ENCODE data around the gene PRKAR2B. TPM values are rescaled to one million over a fixed set of nuclear protein-coding genes. Genes with fewer than 3 reads are reported as not detected.
"Not testable (repeated sequence)": the region's sequence is repeated elsewhere in the genome, so short reads cannot be mapped to it uniquely, and the experiment has no call there.

PRKAR2B gene
- total RNA-seq, 2 experiments from 2014 or later = 1.6 to 1.9 TPM

DNA sequence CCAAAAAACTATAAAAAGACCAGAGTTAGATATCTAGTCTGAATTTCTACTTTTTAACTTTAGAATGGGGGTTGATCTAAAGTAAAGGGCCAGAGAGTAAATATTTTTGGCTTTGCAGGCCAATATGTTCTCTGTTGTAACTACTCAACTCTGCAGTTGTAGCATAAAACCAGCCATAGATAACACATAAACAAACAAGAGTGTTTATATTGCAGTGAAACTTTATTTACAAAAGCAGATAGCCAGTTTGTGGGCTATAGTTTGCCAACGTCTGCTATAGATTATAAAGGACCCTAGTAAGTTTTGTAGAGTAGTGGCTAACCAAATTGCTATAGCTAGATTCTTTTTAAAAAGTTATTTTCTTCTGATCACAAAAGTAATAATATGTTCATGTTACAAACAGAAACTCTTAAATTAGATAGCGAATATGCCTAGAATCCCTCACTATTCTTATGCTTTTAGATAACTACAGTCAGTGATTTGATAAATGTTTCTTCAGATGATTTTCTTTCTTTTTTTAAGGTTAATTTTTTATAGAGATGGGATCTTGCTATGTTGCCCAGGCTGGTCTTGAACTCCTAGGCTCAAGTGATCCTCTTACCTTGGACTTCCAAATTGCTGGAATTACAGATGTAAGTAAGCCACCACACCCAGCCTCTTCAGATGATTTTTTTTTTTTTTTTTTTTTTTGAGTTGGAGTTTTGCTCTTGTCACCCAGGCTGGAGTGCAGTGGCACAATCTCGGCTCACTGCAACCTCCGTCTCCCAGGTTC, 100.7 kb downstream of the PRKAR2B start:
- Mint-ChIP-seq H3K27ac (no peak overlapping the region), H3K36me3 (ENCODE audit: low read depth) (no peaks in the 10 kb centered on the region), H3K4me1 (ENCODE audit: low read depth) (peaks cover 2% of the 10 kb centered on the region), H3K9me3 (ENCODE audit: insufficient read depth) (no peaks in the 10 kb centered on the region), H3K27me3 (ENCODE audit: low read depth) (no peaks in the 10 kb centered on the region), H3K4me3 (no peak overlapping the region)
- CTCF ChIA-PET = no interaction called here
- ATAC-seq = no peak
- POLR2A ChIA-PET = no interaction called here
- no peak for DNase-seq

DNA sequence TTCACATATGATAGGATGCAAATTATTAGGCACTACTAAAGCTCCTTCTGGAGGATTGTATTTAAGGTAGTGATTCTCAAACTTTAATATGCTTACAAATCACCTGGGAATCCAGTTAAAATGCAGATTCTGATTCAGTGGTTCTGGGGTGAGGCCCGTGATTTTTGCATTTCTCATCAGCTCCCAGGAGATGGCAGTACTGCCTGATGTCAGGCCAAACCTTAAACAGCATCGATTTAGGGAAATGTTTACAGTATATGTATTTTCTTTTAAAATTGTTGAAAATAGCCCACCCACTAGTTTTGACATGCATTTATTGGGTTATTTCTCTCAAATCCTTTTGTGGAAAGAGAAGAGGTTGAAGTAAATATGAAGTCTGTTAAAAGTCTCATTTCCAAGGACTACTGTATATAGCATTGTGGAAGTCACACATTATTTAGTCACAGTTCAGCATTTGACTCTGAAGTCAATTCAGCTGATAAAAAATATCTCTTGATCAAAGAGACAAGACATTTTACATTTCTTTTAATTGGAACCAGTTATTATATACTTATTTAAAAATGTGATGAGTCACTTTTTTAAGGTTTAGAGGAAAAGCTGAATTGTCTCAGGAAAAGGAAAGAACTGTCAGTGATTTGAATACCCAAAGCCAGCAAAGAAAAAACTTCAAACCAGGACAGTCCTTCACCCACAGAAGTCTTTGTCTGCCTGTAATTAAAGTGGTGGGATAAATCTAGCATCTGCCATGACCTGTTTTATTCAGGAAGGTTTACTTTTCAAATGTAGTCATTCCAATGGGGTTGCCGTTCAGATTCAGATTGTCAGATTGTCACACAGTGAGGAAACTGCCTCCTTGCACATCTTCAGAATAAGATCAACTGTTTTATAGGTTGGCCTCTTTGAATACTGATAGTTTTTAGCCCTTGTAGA, 103.2 kb downstream of the PRKAR2B start:
- Mint-ChIP-seq H3K27me3 (ENCODE audit: low read depth) (no peaks in the 10 kb centered on the region), H3K9me3 (ENCODE audit: insufficient read depth) (no peaks in the 10 kb centered on the region), H3K4me1 (ENCODE audit: low read depth) (peaks cover 2% of the 10 kb centered on the region), H3K36me3 (ENCODE audit: low read depth) (no peaks in the 10 kb centered on the region), H3K4me3 (no peak overlapping the region), H3K27ac (no peak overlapping the region)
- DNase-seq (peak; percentile 49), ATAC-seq (peak; percentile 77)
- ChIA-PET CTCF (interaction anchor here (0.7 to 7.6 kb wide), 36 partner anchors 9 to 595 kb away, joined by 3 to 81 read pairs (median 3); partner anchors contain the start of gene HBP1), POLR2A (interaction anchor here (1.4 to 1.6 kb wide), 2 partner anchors 21 kb away, joined by 5 read pairs; partner anchors contain the start of gene HBP1)

DNA sequence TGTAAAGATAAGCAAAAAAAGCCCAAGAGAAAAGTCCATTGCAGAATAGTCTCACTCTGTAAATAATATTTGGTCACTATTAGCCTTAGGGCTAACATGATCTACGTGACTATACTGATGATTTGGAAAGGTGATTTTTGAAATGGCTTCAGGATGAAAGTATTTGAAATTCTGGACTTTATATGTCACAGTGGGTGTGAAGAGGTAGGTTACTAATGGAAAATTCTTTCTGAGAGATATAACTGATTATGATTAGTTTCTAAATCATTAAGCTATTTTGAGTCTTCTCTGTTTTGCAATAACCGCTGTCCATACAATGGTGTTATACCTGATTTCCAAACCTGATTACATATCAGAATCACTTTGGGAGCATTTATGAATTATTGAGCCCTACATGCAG, 104.2 kb downstream of the PRKAR2B start:
- H3K9me3 Mint-ChIP-seq (ENCODE audit: insufficient read depth) = no peaks in the 10 kb centered on the region
- ATAC-seq = no peak
- H3K4me1 Mint-ChIP-seq (ENCODE audit: low read depth) = peaks cover 2% of the 10 kb centered on the region
- no peaks in the 10 kb centered on the region for H3K27me3 Mint-ChIP-seq (ENCODE audit: low read depth)
- H3K36me3 Mint-ChIP-seq (ENCODE audit: low read depth) = no peaks in the 10 kb centered on the region
- no peak overlapping the region for H3K4me3 Mint-ChIP-seq
- CTCF ChIA-PET = interaction anchor here (1.0 to 7.6 kb wide), 14 partner anchors 8 to 594 kb away, joined by 3 to 81 read pairs (median 4); no protein-coding TSS in a partner anchor
- DNase-seq = no peak
- no peak overlapping the region for H3K27ac Mint-ChIP-seq
- POLR2A ChIA-PET = interaction anchor here (1.6 kb wide), 1 partner anchor 20 kb away, joined by 5 read pairs; the partner anchor contains the start of gene HBP1

DNA sequence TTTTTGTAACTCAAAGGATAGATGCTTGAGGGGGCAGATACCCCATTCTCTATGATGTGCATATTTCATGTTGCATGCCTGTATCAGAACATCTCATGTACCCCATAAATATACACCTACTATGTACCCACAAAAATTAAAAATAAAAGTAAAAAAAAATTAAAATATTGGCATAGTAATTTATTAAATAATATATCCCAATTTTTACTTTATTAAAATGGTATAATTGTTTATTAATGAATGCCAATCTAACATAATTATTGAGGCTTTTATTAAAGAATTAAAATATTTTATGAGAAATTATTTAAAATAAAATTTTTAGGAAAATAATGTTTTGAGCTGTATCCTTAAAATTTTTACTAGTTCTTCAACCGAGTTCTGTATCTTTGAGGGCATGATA, 105.4 kb downstream of the PRKAR2B start:
- POLR2A ChIA-PET = no interaction called here
- H3K4me1 Mint-ChIP-seq (ENCODE audit: low read depth) = peaks cover 2% of the 10 kb centered on the region

DNA sequence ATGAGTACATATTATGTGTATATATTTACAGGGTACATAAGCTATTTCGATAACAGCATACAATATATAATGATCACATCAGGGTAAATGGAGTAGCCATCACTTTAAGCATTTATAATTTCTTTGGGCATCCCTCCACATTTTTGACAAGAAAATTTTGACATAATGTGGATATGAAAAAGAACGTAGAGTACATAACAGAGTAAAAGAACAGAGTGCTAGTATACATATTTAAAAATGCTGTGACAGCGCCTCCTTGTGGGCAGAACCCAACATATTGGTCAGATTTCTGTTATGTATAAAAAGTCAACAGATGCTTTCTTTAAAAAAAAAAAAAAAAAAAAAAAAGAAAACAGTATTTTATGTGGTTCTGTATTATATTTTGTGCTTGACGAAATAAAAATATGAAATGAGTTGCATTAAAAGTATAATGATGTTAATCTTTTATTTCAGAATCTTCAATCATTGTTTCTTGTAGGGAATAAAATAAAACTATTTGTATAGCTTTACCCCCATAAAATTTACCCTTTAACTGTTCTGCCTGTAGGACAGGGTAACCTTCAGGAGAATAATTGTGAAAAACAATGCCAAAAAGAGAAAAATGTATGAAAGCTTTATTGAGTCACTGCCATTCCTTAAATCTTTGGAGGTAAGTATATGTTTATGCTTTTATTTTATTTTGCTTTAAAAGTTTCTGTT, 106.0 kb downstream of the PRKAR2B start:
- H3K27ac Mint-ChIP-seq = no peak overlapping the region
- ChIA-PET CTCF (interaction anchor here (0.7 to 7.6 kb wide), 12 partner anchors 14 to 724 kb away, joined by 3 to 81 read pairs (median 5); partner anchors contain the start of gene HBP1), POLR2A (no interaction called here)
- no peaks in the 10 kb centered on the region for H3K27me3 Mint-ChIP-seq (ENCODE audit: low read depth)
- H3K4me1 Mint-ChIP-seq (ENCODE audit: low read depth) = peaks cover 2% of the 10 kb centered on the region
- H3K9me3 Mint-ChIP-seq (ENCODE audit: insufficient read depth) = no peaks in the 10 kb centered on the region
- ATAC-seq (peak; percentile 75), DNase-seq (peak; percentile 87)
- no peaks in the 10 kb centered on the region for H3K36me3 Mint-ChIP-seq (ENCODE audit: low read depth)
- H3K4me3 Mint-ChIP-seq = no peak overlapping the region

More for the DNA sequence above, 105.4 kb downstream of the PRKAR2B start:
- CTCF ChIA-PET = interaction anchor here (0.7 to 7.6 kb wide), 11 partner anchors 11 to 725 kb away, joined by 3 to 81 read pairs (median 5); partner anchors contain the start of gene HBP1
- no peak for DNase-seq
- Mint-ChIP-seq H3K4me3 (no peak overlapping the region), H3K9me3 (ENCODE audit: insufficient read depth) (no peaks in the 10 kb centered on the region), H3K27ac (no peak overlapping the region), H3K36me3 (ENCODE audit: low read depth) (no peaks in the 10 kb centered on the region), H3K27me3 (ENCODE audit: low read depth) (no peaks in the 10 kb centered on the region)
- no peak for ATAC-seq

DNA sequence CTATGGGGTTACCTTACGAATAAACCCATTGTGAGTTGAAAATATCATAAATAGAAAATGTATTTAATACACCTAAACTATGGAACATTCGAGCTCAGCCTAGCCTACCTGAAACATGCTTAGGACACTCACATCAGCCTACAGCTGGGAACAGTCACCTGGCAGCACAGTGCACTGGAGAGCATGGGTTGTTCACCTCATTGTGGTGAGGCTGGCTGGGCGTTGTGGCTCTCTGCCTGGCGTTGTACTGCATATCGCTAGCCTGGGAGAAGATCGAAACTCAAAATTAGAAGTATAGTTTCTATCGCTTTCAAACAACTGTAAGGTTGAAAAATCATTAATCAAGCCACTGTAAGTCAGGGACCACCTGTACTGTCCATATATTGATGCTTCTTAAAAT, 107.0 kb downstream of the PRKAR2B start:
- CTCF ChIA-PET = interaction anchor here (0.8 to 7.6 kb wide), 4 partner anchors 17 to 360 kb away, joined by 3 to 81 read pairs (median 4); partner anchors contain the start of gene HBP1

DNA sequence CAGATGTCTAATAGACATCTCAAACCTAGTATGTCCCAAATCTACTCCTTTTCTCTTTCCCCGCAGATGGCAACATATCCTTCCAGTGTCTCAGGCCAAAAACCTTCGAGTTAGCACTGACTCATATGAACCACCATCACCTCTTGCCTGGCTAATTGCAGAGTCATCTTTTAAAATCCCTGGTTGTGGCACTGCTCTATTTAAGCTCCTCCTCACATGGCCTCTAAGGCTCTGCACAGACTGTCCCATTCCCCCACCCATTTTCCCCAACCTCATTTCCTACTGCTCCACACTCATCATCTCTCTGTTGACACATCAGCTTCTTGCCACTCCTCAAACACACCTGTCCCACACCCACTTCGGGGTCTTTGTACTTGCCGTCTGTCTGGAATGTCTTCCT, 107.5 kb downstream of the PRKAR2B start:
- no peaks in the 10 kb centered on the region for H3K9me3 Mint-ChIP-seq (ENCODE audit: insufficient read depth)
- no peaks in the 10 kb centered on the region for H3K36me3 Mint-ChIP-seq (ENCODE audit: low read depth)
- H3K27me3 Mint-ChIP-seq (ENCODE audit: low read depth) = no peaks in the 10 kb centered on the region
- ATAC-seq (no peak), DNase-seq (no peak)
- peaks cover 2% of the 10 kb centered on the region for H3K4me1 Mint-ChIP-seq (ENCODE audit: low read depth)
- no peak overlapping the region for H3K27ac Mint-ChIP-seq
- H3K4me3 Mint-ChIP-seq = no peak overlapping the region
- ChIA-PET POLR2A (interaction anchor here (0.8 kb wide), 1 partner anchor 17 kb away, joined by 5 read pairs; the partner anchor contains the start of gene HBP1), CTCF (interaction anchor here (1.0 to 7.6 kb wide), 5 partner anchors 16 to 357 kb away, joined by 3 to 81 read pairs (median 5); partner anchors contain the start of gene HBP1)

More for the DNA sequence above, 107.0 kb downstream of the PRKAR2B start:
- no peaks in the 10 kb centered on the region for H3K36me3 Mint-ChIP-seq (ENCODE audit: low read depth)
- no peak overlapping the region for H3K4me3 Mint-ChIP-seq
- H3K4me1 Mint-ChIP-seq (ENCODE audit: low read depth) = peaks cover 2% of the 10 kb centered on the region
- ATAC-seq = no peak
- no peaks in the 10 kb centered on the region for H3K27me3 Mint-ChIP-seq (ENCODE audit: low read depth)
- no peak for DNase-seq
- H3K27ac Mint-ChIP-seq = no peak overlapping the region
- no peaks in the 10 kb centered on the region for H3K9me3 Mint-ChIP-seq (ENCODE audit: insufficient read depth)
- POLR2A ChIA-PET = interaction anchor here (0.8 kb wide), 1 partner anchor 18 kb away, joined by 5 read pairs; the partner anchor contains the start of gene HBP1

DNA sequence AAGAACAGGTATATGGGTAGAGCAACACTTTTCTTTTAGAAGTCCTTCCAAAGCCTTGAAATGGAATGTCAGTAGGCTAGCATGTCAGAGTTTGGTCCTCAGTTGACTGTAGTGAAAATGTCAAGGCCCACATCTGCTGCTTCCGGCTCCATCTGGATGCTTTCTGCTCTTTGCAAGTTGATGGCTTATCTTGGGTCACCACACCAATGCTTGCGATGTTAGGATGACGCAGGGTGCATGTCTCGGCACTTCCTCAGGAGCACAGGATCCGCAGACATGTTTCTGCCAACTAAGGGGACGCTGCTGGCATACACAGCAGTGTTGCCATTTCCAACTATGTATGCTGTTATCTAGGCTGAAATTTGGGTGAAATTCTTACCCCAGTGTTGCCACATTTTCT, 110.3 kb downstream of the PRKAR2B start:
- Mint-ChIP-seq H3K27me3 (ENCODE audit: low read depth) (peaks cover 2% of the 10 kb centered on the region), H3K9me3 (ENCODE audit: insufficient read depth) (no peaks in the 10 kb centered on the region), H3K27ac (no peak overlapping the region), H3K4me1 (ENCODE audit: low read depth) (no peaks in the 10 kb centered on the region), H3K4me3 (no peak overlapping the region), H3K36me3 (ENCODE audit: low read depth) (no peaks in the 10 kb centered on the region)
- ChIA-PET POLR2A (no interaction called here), CTCF (no interaction called here)
- no peak for ATAC-seq
- no peak for DNase-seq

DNA sequence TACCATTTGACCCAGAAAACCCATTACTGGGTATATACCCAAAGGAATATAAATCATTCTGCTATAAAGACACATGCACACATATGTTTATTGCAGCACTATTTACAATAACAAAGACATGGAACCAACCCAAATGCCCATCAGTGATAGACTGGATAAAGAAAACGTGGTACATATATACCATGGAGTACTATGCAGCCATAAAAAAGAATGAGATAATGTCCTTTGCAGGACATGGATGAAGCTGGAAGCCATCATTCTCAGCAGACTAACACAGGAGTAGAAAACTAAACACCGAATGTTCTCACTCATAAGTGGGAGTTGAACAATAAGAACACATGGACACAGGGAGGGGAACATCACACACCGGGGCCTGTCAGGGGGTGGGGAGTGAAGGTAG, 111.2 kb downstream of the PRKAR2B start:
- DNase-seq; H3K9me3 Mint-ChIP-seq (ENCODE audit: insufficient read depth); POLR2A ChIA-PET; H3K36me3 Mint-ChIP-seq (ENCODE audit: low read depth); H3K27ac Mint-ChIP-seq; H3K4me1 Mint-ChIP-seq (ENCODE audit: low read depth); H3K4me3 Mint-ChIP-seq; ATAC-seq; H3K27me3 Mint-ChIP-seq (ENCODE audit: low read depth): not testable (repeated sequence)
- CTCF ChIA-PET = interaction anchor here (1.8 kb wide), 1 partner anchor 13 kb away, joined by 4 read pairs; the partner anchor contains the start of gene HBP1

DNA sequence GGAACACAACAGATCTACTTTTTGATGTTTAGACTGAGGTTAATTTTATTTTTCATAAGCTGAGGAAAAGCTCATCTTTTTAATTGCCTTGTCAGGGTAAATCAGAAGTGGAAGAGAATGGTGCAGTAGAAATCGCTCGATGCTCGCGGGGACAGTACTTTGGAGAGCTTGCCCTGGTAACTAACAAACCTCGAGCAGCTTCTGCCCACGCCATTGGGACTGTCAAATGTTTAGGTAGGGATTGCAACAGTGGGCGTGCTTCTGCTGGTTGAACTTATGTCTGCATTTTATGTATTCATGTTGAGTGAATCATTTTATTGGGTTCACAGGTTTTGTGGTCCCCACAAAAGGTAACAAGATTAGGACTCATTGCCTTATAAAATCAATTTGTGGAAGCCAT, 112.6 kb downstream of the PRKAR2B start:
- ChIA-PET POLR2A (no interaction called here), CTCF (interaction anchor here (1.4 to 1.8 kb wide), 2 partner anchors 10 to 12 kb away, joined by 4 to 5 read pairs; partner anchors contain the start of gene HBP1)
- no peaks in the 10 kb centered on the region for H3K9me3 Mint-ChIP-seq (ENCODE audit: insufficient read depth)
- DNase-seq (no peak), ATAC-seq (no peak)
- no peak overlapping the region for H3K27ac Mint-ChIP-seq
- peaks cover 2% of the 10 kb centered on the region for H3K27me3 Mint-ChIP-seq (ENCODE audit: low read depth)
- H3K4me3 Mint-ChIP-seq = no peak overlapping the region
- H3K4me1 Mint-ChIP-seq (ENCODE audit: low read depth) = no peaks in the 10 kb centered on the region
- H3K36me3 Mint-ChIP-seq (ENCODE audit: low read depth) = no peaks in the 10 kb centered on the region

DNA sequence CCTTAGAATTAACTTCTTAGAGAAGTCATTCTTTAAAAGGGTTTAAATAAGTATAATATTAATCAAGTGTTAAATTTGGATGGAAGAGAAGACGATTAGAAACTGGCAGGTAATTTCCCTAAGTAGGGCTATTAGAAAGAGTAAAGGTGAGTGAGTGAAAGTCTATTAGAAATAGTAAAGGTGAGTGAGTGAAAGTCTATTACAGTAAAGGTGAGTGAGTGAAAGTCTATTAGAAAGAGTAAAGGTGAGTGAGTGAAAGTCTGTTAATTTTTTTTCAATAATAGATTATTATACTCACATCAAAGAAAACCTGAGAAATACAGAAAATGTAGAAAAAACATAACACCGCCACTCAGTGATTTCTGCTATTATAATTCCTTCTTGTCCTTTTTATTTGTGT, 113.5 kb downstream of the PRKAR2B start:
- ChIA-PET POLR2A (no interaction called here), CTCF (no interaction called here)
- no peaks in the 10 kb centered on the region for H3K36me3 Mint-ChIP-seq (ENCODE audit: low read depth)
- H3K4me3 Mint-ChIP-seq = no peak overlapping the region
- peaks cover 2% of the 10 kb centered on the region for H3K27me3 Mint-ChIP-seq (ENCODE audit: low read depth)
- no peaks in the 10 kb centered on the region for H3K9me3 Mint-ChIP-seq (ENCODE audit: insufficient read depth)
- ATAC-seq = no peak
- no peaks in the 10 kb centered on the region for H3K4me1 Mint-ChIP-seq (ENCODE audit: low read depth)
- no peak overlapping the region for H3K27ac Mint-ChIP-seq
- no peak for DNase-seq

All from activated CD8-positive, alpha-beta T cell treated with anti-CD3 and anti-CD28 coated beads, Interleukin-2, amount 10 ng/mL, durations not matched to agents 7 days and 5 days (primary cell).